K562 (cell line): ENCODE results near the gene TNFRSF6B. TPM values are rescaled to one million over a fixed set of nuclear protein-coding genes. Genes with fewer than 3 reads are reported as not detected.
A peak's percentile ranks its signal among the peaks of the same experiment; 100 is the strongest.

ENCODE experiments used
- ATAC-seq: fragments of 200-7000 bp; cut with Tn5 transposase; 3 replicates; pipeline ENCODE4 v1.9.1; 2020; ENCODE audit warnings: moderate library complexity
- BruUV-seq: library from RNA; stranded (reverse); fragments of 400-500 nt; replicated peaks from 2 replicates; lab custom pipeline; 2021; lab: Mats Ljungman, UMichigan
- CTCF ChIA-PET: fragments of 300-600 bp; formaldehyde crosslinking; extraction: SDS; loops from one replicate; lab custom pipeline; 2021; ENCODE audit warnings: low intra/inter-chr PET ratio; lab: Yijun Ruan, JAX
- POLR2A ChIA-PET: fragments of 300-600, 350-650 bp; sonication (Branson Sonifier 250); formaldehyde crosslinking; extraction: SDS; loops from one replicate; lab custom pipeline; 2021; ENCODE audit warnings: antibody characterized with exemption, inconsistent platforms; lab: Yijun Ruan, JAX
- DNase-seq, 4 experiments: peaks; one replicate each; pipeline versions ENCODE4 v3.0.0 to v3.0.0-alpha.2; 2011 to 2018; ENCODE audit warnings: low spot score in 3 of 4, mixed read lengths in 3 of 4; ENCODE audit errors: extremely low read depth in 1 of 4
- FAIRE-seq: peaks from 2 replicates; lab custom pipeline; 2011; peaks lifted over from hg19 to GRCh38; lab: Jason Lieb, UNC
- H2AFZ ChIP-seq: 2 replicates; pipeline ENCODE4 v1.6.0; 2011; ENCODE audit warnings: low read depth, low read length, control low read depth, inconsistent platforms
- H3K27ac ChIP-seq: fragments of 200-600 bp; 3 replicates; pipeline ENCODE4 v1.8.0; 2011; ENCODE audit warnings: low read depth, mild to moderate bottlenecking, control low read depth, inconsistent platforms, low read length, moderate library complexity, mixed read lengths; ENCODE audit errors: extremely low read depth
- H3K27me3 ChIP-seq, 2 experiments: fragments of 300-600 bp in 1 of 2; 2 replicates in 1 of 2; 3 replicates in 1 of 2; pipeline versions ENCODE4 v1.6.0 to v1.8.0; 2011; ENCODE audit warnings: inconsistent platforms in 2 of 2, low read length in 2 of 2, mild to moderate bottlenecking in 1 of 2, mixed read lengths in 1 of 2, moderate library complexity in 1 of 2; ENCODE audit not compliant: control insufficient read depth in 2 of 2, insufficient read depth in 2 of 2
- H3K36me3 ChIP-seq: fragments of 300-600 bp; 3 replicates; pipeline ENCODE4 v1.8.0; 2011; ENCODE audit warnings: mild to moderate bottlenecking, low read length, inconsistent platforms; ENCODE audit not compliant: control insufficient read depth, insufficient read depth
- H3K4me1 ChIP-seq, 2 experiments: fragments of 200-600 bp in 1 of 2; replicated peaks in 1 of 2; 2 replicates in 1 of 2; 3 replicates in 1 of 2; pipeline versions ENCODE4 v1.5.1 to v1.8.0; 2011; ENCODE audit warnings: inconsistent platforms in 2 of 2, low read length in 2 of 2, mild to moderate bottlenecking in 1 of 2, mixed read lengths in 1 of 2, moderate library complexity in 1 of 2; ENCODE audit not compliant: control insufficient read depth in 2 of 2, insufficient read depth in 2 of 2
- H3K4me2 ChIP-seq: 2 replicates; pipeline ENCODE4 v1.6.1; 2011; ENCODE audit warnings: low read length, control low read depth, inconsistent platforms, mixed read lengths; ENCODE audit not compliant: insufficient read depth
- H3K4me3 ChIP-seq: fragments of 200-600 bp; sonication (generic), shearing (Covaris generic); 2 replicates; pipeline ENCODE4 v1.5.1; 2016; ENCODE audit warnings: control low read depth, inconsistent platforms
- H3K79me2 ChIP-seq: fragments of 200-600 bp; 3 replicates; pipeline ENCODE4 v1.8.0; 2011; ENCODE audit warnings: low read length, inconsistent platforms; ENCODE audit not compliant: control insufficient read depth, insufficient read depth
- H3K9ac ChIP-seq, 2 experiments: 2 replicates each; pipeline versions ENCODE4 v1.6.0 to v1.6.1; 2011; ENCODE audit warnings: low read depth in 2 of 2, low read length in 2 of 2, control low read depth in 1 of 2, inconsistent platforms in 1 of 2, mild to moderate bottlenecking in 1 of 2, mixed read lengths in 1 of 2; ENCODE audit not compliant: insufficient read depth in 1 of 2
- H3K9me1 ChIP-seq: one replicate; pipeline ENCODE4 v1.6.0; 2011; ENCODE audit warnings: inconsistent platforms, mild to moderate bottlenecking, low read length, moderate library complexity; ENCODE audit not compliant: control insufficient read depth, insufficient read depth
- H3K9me3 ChIP-seq: replicated peaks from 2 replicates; pipeline ENCODE4 v1.5.1; 2011; ENCODE audit warnings: low read depth, low read length, inconsistent platforms; ENCODE audit not compliant: control insufficient read depth, insufficient read depth
- H4K20me1 ChIP-seq: replicated peaks from 2 replicates; pipeline ENCODE4 v1.6.1; 2011; ENCODE audit warnings: low read length, inconsistent platforms, mixed read lengths; ENCODE audit not compliant: control insufficient read depth, insufficient read depth
- ATF6 ChIP-seq: sonication (generic); formaldehyde crosslinking; IDR thresholded peaks from 2 replicates; pipeline ENCODE4 v1.4.0; 2020; ENCODE audit warnings: mild to moderate bottlenecking, missing genetic modification reagents
- KDM5B ChIP-seq: fragments of 200-600 bp; sonication (generic); IDR thresholded peaks from 2 replicates; pipeline ENCODE4 v1.6.1; 2012; ENCODE audit warnings: low read depth, mild to moderate bottlenecking, moderate library complexity, low read length, control low read depth, inconsistent platforms; ENCODE audit not compliant: insufficient replicate concordance
- POLR2A ChIP-seq: fragments of 450-650 bp; conservative IDR thresholded peaks from 2 replicates; pipeline ENCODE4 v1.6.1; 2016
- POLR2G ChIP-seq: fragments of 200-400 bp; formaldehyde crosslinking; IDR thresholded peaks from 2 replicates; pipeline ENCODE4 v1.6.1; 2017; ENCODE audit warnings: low read depth, mild to moderate bottlenecking, antibody characterized with exemption, low read length, moderate library complexity
- RBFOX2 ChIP-seq: fragments of 200-400 bp; formaldehyde crosslinking; IDR thresholded peaks from 2 replicates; pipeline ENCODE4 v1.6.1; 2017; ENCODE audit warnings: low read depth, mild to moderate bottlenecking, low read length, moderate library complexity
- SAFB ChIP-seq: fragments of 200-400 bp; formaldehyde crosslinking; IDR thresholded peaks from 2 replicates; pipeline ENCODE4 v1.6.1; 2017; ENCODE audit warnings: low read depth, low read length, borderline replicate concordance
- TFAP4 ChIP-seq: sonication (generic); formaldehyde crosslinking; IDR thresholded peaks from 2 replicates; pipeline ENCODE4 v1.8.0; 2022; ENCODE audit warnings: missing genetic modification reagents, mild to moderate bottlenecking, moderate library complexity, borderline replicate concordance
- WGBS: fragments of 100-300 bp; shearing (Covaris generic); methylation state at CpG from one replicate; pipeline ENCODE4 v1.1.6; 2016; ENCODE audit warnings: low coverage, mixed read lengths; ENCODE audit not compliant: insufficient coverage; ENCODE audit errors: missing lambda C conversion rate; 5-methylcytosine and 5-hydroxymethylcytosine counted together
- in situ Hi-C: fragments of 300-500 bp; cut with MboI; formaldehyde crosslinking; loops from 4 replicates; pipeline ENCODE4 v1.15.0; 2018; ENCODE audit warnings: inconsistent platforms, mixed read lengths
- intact Hi-C: fragments of 100-400 bp; cut with micrococcal nuclease; formaldehyde crosslinking; loops from 2 replicates; pipeline ENCODE4 v1.14.2; 2022
- polyA plus RNA-seq, 8 experiments: library from polyadenylated mRNA; depleted of rRNA in 4 of 8; stranded (reverse) in 5 of 8; unstranded in 3 of 8; fragments of >200 nt; fragmentation: Nextera tagmentation in 2 of 8; fragmentation: Illumina TruSeq in 1 of 8; extraction: Ambion mirVana in 2 of 8; extraction: Trizol in 1 of 8; gene quantifications; 2 replicates each; pipeline versions ENCODE4 v1.2.1 to v1.2.3, GENCODE V29; 2011 to 2014; ENCODE audit warnings: inconsistent platforms in 1 of 8, missing spikeins in 1 of 8
- total RNA-seq, 7 experiments: library from RNA; depleted of rRNA in 6 of 7; stranded (reverse); fragments of >200 nt in 6 of 7; fragmentation: Illumina TruSeq in 2 of 7; extraction: Trizol in 2 of 7; gene quantifications; 2 replicates each; pipeline versions ENCODE4 v1.2.1 to v1.2.3, GENCODE V29; 2011 to 2021; ENCODE audit warnings: low replicate concordance in 1 of 7
- TF ChIP-seq, protein P1 (sequence below), 2 experiments: fragments of 450-650 bp in 1 of 2; sonication (generic) in 1 of 2; formaldehyde crosslinking in 1 of 2; IDR thresholded peaks; 2 replicates each; pipeline versions ENCODE4 v1.7.1 to v1.9.0; 2016 to 2022; ENCODE audit warnings: inconsistent platforms in 1 of 2, mild to moderate bottlenecking in 1 of 2, missing genetic modification reagents in 1 of 2

TNFRSF6B gene
- total and polyA plus RNA-seq, 9 of the 15 experiments (the other 6 are each of a cell fraction or from before 2014, with no cell fraction given), result 0.10 to 3.5 (median 0.32) TPM; not detected in 6

DNA sequence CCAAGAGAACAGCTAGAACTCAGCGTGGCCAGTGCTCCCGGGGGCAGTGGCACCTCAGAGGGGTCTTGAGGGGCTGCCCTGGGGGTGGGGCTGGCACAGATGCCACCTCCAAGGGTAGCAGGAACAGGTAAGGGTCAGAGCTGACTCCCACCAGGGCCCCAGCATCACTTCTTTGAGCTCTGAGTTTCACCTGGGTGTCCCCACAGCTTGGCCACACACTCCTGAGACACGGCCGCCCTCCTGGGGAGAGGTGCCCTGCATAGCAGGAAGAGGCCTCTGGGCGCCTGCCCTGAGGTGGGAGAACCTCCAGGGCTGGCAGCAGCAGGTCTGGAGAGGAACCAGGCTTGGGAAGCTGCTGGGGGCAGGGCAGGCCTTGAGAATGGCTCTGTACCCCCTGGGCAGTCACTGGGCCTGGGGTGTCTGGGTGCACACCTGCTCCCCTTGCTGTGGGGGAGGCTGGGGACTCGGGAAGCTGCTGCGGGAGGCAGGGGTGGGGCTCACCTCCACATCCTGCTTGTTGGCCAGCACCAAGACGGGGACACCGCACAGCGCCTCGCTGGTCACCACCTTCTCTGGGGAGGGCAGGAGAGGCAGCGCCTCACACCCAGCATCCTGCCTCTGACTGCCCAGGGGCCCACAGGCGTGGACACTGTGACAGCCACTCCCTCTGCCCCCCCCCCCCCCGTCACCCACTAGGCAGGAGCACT is 5.0 kb downstream of the TNFRSF6B start:
- POLR2A ChIA-PET, result interaction anchor here (0.6 to 1.3 kb wide), 4 partner anchors 18 to 164 kb away, joined by 3 to 6 read pairs (median 4); partner anchors contain the start of genes GMEB2 and TPD52L2
- no peak overlapping the region for H3K4me3 ChIP-seq
- BruUV-seq, result no TSS peak
- DNase-seq (peak in 2 of 4 experiments; percentile 17 to 21), FAIRE-seq (no peak), ATAC-seq (no peak)
- intact Hi-C loops (loop anchor here (10.0 kb wide), 2 partner anchors 83 to 167 kb away; partner anchors contain the start of gene PTK6), in situ Hi-C loops (no loop called here)
- H3K27me3 ChIP-seq, result no peaks in the 10 kb centered on the region
- no peak overlapping the region for H3K4me2 ChIP-seq
- H3K79me2 ChIP-seq, result peaks cover 16% of the 10 kb centered on the region
- peak overlapping the region in 1 of 2 experiments; percentile 81; a peak in 1 of 4 replicates for H3K9ac ChIP-seq
- 76% methylated on average over 5 of the region's 14 CpGs for WGBS
- peaks cover 12 to 79% of the 10 kb centered on the region in 2 experiments for H3K4me1 ChIP-seq
- no peaks in the 10 kb centered on the region for H3K9me1 ChIP-seq
- H2AFZ ChIP-seq, result no peak overlapping the region
- CTCF ChIA-PET, result no interaction called here
- H3K9me3 ChIP-seq, result no peaks in the 10 kb centered on the region
- peaks cover 37% of the 10 kb centered on the region for H3K36me3 ChIP-seq
- H4K20me1 ChIP-seq, result peaks cover 9% of the 10 kb centered on the region
- H3K27ac ChIP-seq, result no peak overlapping the region
- TF ChIP-seq ATF6 (CRISPR knock-in tag), result no peak
- peak; percentile 71 for TF ChIP-seq POLR2G
- TF ChIP-seq SAFB, result no peak
- no peak for TF ChIP-seq KDM5B
- TF ChIP-seq TFAP4 (CRISPR knock-in tag), result no peak
- peak; percentile 56 for TF ChIP-seq POLR2A
- peak; percentile 58; the same call in 1 of the 2 replicates for TF ChIP-seq RBFOX2
- TF ChIP-seq, protein P1, sequence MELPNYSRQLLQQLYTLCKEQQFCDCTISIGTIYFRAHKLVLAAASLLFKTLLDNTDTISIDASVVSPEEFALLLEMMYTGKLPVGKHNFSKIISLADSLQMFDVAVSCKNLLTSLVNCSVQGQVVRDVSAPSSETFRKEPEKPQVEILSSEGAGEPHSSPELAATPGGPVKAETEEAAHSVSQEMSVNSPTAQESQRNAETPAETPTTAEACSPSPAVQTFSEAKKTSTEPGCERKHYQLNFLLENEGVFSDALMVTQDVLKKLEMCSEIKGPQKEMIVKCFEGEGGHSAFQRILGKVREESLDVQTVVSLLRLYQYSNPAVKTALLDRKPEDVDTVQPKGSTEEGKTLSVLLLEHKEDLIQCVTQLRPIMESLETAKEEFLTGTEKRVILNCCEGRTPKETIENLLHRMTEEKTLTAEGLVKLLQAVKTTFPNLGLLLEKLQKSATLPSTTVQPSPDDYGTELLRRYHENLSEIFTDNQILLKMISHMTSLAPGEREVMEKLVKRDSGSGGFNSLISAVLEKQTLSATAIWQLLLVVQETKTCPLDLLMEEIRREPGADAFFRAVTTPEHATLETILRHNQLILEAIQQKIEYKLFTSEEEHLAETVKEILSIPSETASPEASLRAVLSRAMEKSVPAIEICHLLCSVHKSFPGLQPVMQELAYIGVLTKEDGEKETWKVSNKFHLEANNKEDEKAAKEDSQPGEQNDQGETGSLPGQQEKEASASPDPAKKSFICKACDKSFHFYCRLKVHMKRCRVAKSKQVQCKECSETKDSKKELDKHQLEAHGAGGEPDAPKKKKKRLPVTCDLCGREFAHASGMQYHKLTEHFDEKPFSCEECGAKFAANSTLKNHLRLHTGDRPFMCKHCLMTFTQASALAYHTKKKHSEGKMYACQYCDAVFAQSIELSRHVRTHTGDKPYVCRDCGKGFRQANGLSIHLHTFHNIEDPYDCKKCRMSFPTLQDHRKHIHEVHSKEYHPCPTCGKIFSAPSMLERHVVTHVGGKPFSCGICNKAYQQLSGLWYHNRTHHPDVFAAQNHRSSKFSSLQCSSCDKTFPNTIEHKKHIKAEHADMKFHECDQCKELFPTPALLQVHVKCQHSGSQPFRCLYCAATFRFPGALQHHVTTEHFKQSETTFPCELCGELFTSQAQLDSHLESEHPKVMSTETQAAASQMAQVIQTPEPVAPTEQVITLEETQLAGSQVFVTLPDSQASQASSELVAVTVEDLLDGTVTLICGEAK (IDR thresholded peaks at IDR 0.05), result no peak
- TF ChIP-seq, protein P1 (CRISPR knock-in tag; IDR thresholded peaks at IDR 0.05), result no peak
